OCI-LY3 (cell line): ENCODE data around the gene FUT8.

Source experiments
- H2AFZ ChIP-seq: fragments of 200-600, 300-600 bp; shearing (Covaris generic); 2 replicates; pipeline ENCODE4 v1.6.0; 2014; ENCODE audit warnings: antibody characterized with exemption, low read depth, low read length
- H3K27ac ChIP-seq: fragments of 200-600, 300-600 bp; sonication (generic); 2 replicates; pipeline ENCODE4 v1.5.1; 2014; ENCODE audit warnings: mild to moderate bottlenecking, low read length, moderate library complexity, mixed read lengths
- H3K27me3 ChIP-seq: fragments of 200-600, 300-600 bp; sonication (generic); 2 replicates; pipeline ENCODE4 v1.6.1; 2014; ENCODE audit warnings: low read depth, low read length, mixed read lengths
- H3K36me3 ChIP-seq: fragments of 200-600, 300-600 bp; sonication (generic); replicated peaks from 2 replicates; pipeline ENCODE3; 2014; ENCODE audit warnings: low read depth, low read length, mixed read lengths
- H3K4me1 ChIP-seq: fragments of 300-600, 200-600 bp; sonication (generic); 2 replicates; pipeline ENCODE4 v1.6.1; 2014; ENCODE audit warnings: low read length, mixed read lengths
- H3K4me2 ChIP-seq: fragments of 200-600, 300-600 bp; sonication (generic); 2 replicates; pipeline ENCODE4 v1.6.1; 2014; ENCODE audit warnings: low read length, mixed read lengths
- H3K4me3 ChIP-seq: fragments of 300-600, 200-600 bp; sonication (generic); 2 replicates; pipeline ENCODE4 v1.5.1; 2014; ENCODE audit warnings: antibody characterized with exemption, mild to moderate bottlenecking, low read length, moderate library complexity
- H3K79me2 ChIP-seq: fragments of 300-600, 200-600 bp; shearing (Covaris generic); 2 replicates; pipeline ENCODE4 v1.6.1; 2014; ENCODE audit warnings: mild to moderate bottlenecking, low read length, mixed read lengths
- H3K9ac ChIP-seq: fragments of 300-600, 200-600 bp; shearing (Covaris generic); 2 replicates; pipeline ENCODE4 v1.6.0; 2014; ENCODE audit warnings: mild to moderate bottlenecking, low read length, moderate library complexity
- H3K9me3 ChIP-seq: fragments of 200-600, 300-600 bp; shearing (Covaris generic); 2 replicates; pipeline ENCODE4 v1.6.1; 2014; ENCODE audit warnings: low read length, mixed read lengths; ENCODE audit not compliant: insufficient read depth
- H4K20me1 ChIP-seq: fragments of 200-600, 300-600 bp; sonication (generic); 2 replicates; pipeline ENCODE4 v1.6.1; 2016; ENCODE audit warnings: low read length, mixed read lengths; ENCODE audit not compliant: insufficient read depth
- EZH2phosphoT487 ChIP-seq: fragments of 200-600 bp; shearing (Covaris generic); IDR thresholded peaks from 2 replicates; pipeline ENCODE4 v1.6.1; 2018; ENCODE audit warnings: antibody characterized with exemption, mixed run types, low read depth
- TF ChIP-seq, protein P1 (sequence below): fragments of 200-600, 300-600 bp; sonication (generic); IDR thresholded peaks from 2 replicates; pipeline ENCODE4 v1.5.1; 2014; ENCODE audit warnings: antibody characterized with exemption, low read length, low read depth

FUT8 gene

GRCh38 chr14:65738339-65738738, 325.8 kb downstream of the FUT8 start:
- no peak overlapping the region for H2AFZ ChIP-seq
- no peak overlapping the region for H3K9ac ChIP-seq
- H3K4me2 ChIP-seq, result no peak overlapping the region
- TF ChIP-seq, protein P1, sequence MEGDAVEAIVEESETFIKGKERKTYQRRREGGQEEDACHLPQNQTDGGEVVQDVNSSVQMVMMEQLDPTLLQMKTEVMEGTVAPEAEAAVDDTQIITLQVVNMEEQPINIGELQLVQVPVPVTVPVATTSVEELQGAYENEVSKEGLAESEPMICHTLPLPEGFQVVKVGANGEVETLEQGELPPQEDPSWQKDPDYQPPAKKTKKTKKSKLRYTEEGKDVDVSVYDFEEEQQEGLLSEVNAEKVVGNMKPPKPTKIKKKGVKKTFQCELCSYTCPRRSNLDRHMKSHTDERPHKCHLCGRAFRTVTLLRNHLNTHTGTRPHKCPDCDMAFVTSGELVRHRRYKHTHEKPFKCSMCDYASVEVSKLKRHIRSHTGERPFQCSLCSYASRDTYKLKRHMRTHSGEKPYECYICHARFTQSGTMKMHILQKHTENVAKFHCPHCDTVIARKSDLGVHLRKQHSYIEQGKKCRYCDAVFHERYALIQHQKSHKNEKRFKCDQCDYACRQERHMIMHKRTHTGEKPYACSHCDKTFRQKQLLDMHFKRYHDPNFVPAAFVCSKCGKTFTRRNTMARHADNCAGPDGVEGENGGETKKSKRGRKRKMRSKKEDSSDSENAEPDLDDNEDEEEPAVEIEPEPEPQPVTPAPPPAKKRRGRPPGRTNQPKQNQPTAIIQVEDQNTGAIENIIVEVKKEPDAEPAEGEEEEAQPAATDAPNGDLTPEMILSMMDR, result no peak
- TF ChIP-seq EZH2phosphoT487, result no peak
- H3K4me1 ChIP-seq, result no peaks in the 10 kb centered on the region
- no peak overlapping the region for H3K27ac ChIP-seq
- no peaks in the 10 kb centered on the region for H4K20me1 ChIP-seq
- H3K27me3 ChIP-seq, result no peaks in the 10 kb centered on the region
- no peaks in the 10 kb centered on the region for H3K36me3 ChIP-seq
- H3K9me3 ChIP-seq, result no peaks in the 10 kb centered on the region
- H3K79me2 ChIP-seq, result no peaks in the 10 kb centered on the region
- no peak overlapping the region for H3K4me3 ChIP-seq

DNA sequence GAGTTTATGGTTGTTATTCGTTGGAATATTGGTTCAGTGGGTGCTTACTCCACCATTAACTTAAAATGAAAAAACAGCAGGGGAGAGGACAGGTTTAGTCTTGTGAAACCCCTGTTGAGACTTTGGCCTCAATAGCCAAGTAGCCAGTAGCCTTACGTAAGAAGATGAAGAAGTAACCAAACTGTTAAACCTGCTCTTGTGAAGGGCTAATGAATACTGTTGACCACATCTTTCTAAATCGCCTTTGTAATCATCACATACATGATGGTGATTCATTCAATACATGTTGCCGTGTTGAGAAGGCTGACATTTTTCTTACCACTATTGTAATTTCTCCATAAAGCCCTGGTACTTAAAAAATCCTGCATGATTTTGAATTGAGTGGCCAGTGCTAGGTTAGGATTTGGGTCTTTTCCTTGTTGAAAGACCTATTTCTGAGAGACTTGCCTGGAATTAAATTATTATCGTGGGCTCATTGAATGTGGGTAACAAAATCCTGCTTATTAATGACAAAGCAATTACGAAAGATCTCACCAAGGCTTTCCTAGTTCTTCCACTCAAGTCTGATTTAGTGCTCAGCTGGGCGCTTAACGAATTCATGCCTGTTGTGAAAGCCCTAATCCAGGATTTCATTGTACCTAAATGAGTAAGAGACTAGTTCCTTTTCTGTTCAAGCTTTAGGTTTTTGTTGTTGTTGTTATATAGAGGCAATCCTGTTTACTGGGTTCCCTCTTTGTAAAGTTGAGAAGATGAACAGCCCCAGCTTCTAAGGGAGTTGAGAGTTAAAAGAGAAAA, 333.1 kb downstream of the FUT8 start:
- TF ChIP-seq, protein P1, result no peak
- TF ChIP-seq EZH2phosphoT487, result no peak
- Histone ChIP-seq H3K9ac (no peak overlapping the region), H3K9me3 (no peaks in the 10 kb centered on the region), H2AFZ (no peak overlapping the region), H4K20me1 (no peaks in the 10 kb centered on the region), H3K27ac (no peak overlapping the region), H3K79me2 (no peaks in the 10 kb centered on the region), H3K4me2 (no peak overlapping the region), H3K36me3 (no peaks in the 10 kb centered on the region), H3K4me1 (no peaks in the 10 kb centered on the region), H3K4me3 (no peak overlapping the region), H3K27me3 (no peaks in the 10 kb centered on the region)

DNA sequence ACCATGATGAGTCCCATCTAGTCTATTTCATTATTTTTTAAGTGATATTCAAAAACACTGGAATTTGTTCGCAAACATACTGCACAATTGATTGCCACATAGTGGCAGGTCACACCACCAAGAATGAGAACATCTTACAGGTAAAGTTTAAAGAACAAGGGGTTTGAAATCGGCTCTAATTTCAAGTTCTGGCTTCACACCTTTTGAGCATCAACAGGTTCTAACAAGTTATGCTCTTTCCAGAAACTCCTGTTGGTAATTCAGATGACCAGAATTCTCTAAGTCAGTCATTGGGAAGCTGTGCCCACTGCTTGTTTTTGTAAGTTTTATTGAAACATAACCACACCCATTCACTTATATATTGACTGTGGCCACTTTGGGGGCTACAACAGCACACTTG, 336.3 kb downstream of the FUT8 start:
- Histone ChIP-seq H3K9ac (no peak overlapping the region), H3K79me2 (no peaks in the 10 kb centered on the region), H3K27ac (no peak overlapping the region), H3K27me3 (no peaks in the 10 kb centered on the region), H3K36me3 (no peaks in the 10 kb centered on the region), H3K4me2 (no peak overlapping the region), H2AFZ (no peak overlapping the region), H3K9me3 (no peaks in the 10 kb centered on the region), H3K4me1 (no peaks in the 10 kb centered on the region), H4K20me1 (no peaks in the 10 kb centered on the region), H3K4me3 (no peak overlapping the region)
- TF ChIP-seq EZH2phosphoT487, result no peak
- TF ChIP-seq, protein P1, result no peak

DNA sequence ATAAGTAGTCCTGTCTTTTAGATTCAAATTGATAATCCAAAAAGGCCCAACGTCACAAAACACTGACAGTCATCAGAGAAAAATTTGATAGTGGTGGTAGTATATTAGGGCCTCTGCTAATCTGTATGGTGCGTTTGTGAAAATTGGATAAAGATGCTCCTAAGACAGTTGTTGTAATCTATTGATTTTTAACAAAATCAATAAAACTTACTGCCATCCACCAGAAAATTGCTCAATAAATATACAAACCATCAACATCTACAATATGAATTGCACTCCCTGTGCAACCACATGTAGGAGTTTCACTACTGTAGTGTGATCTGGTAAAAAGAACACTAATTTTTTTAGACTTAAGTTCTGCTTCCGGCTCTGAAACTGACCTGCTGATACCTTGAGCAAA, 336.8 kb downstream of the FUT8 start:
- TF ChIP-seq, protein P1, result no peak
- TF ChIP-seq EZH2phosphoT487, result no peak
- no peak overlapping the region for H2AFZ ChIP-seq
- H3K9me3 ChIP-seq, result no peaks in the 10 kb centered on the region
- H3K4me3 ChIP-seq, result no peak overlapping the region
- no peaks in the 10 kb centered on the region for H4K20me1 ChIP-seq
- H3K36me3 ChIP-seq, result no peaks in the 10 kb centered on the region
- H3K27ac ChIP-seq, result no peak overlapping the region
- no peak overlapping the region for H3K4me2 ChIP-seq
- no peaks in the 10 kb centered on the region for H3K4me1 ChIP-seq
- H3K27me3 ChIP-seq, result no peaks in the 10 kb centered on the region
- H3K9ac ChIP-seq, result no peak overlapping the region
- no peaks in the 10 kb centered on the region for H3K79me2 ChIP-seq
